ENCODE measurements around the gene PDE7B.
"Not testable (repeated sequence)": the region's sequence is repeated elsewhere in the genome, so short reads cannot be mapped to it uniquely, and the experiment has no call there.

Gene PDE7B

DNA sequence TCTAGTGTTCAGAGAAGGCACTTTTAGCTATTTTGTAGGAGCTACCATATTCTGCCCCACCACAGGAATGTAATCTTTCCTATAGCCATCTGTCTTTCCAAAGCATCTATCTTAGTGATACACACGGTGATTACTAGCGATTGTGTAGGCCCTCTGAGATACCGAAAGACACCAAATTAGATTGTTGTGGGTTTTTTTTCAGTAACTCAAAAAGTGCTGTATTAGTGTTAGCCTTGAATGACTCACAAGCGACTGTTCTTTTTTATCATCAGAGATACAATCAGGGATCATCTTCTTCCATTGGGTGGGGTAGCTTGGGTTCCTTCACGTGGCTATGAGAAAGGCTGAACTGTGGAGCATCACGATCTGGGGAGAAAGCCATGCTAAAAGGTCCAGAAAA is 238.4 kb downstream of the PDE7B start:
- H3K27me3 ChIP-seq (ENCODE audit: control insufficient read depth, insufficient read depth, low read length, poor library complexity, severe bottlenecking), result no peaks in the 10 kb centered on the region
- no peaks in the 10 kb centered on the region for H3K9me3 ChIP-seq (ENCODE audit: control insufficient read depth, low read length)
- 95 to 97% methylated on average over 6 of the region's 6 CpGs for WGBS, 2 experiments
- no peaks in the 10 kb centered on the region for H3K36me3 ChIP-seq (ENCODE audit: control insufficient read depth, insufficient read depth, low read length)
- no peak overlapping the region for H3K27ac ChIP-seq (ENCODE audit: insufficient read depth, low read depth, low read length, poor library complexity, severe bottlenecking)
- no peaks in the 10 kb centered on the region for H3K4me1 ChIP-seq (ENCODE audit: control insufficient read depth, insufficient read depth, low read length)
- no peak overlapping the region for H3K4me3 ChIP-seq (ENCODE audit: insufficient read depth, low read depth, low read length)

DNA sequence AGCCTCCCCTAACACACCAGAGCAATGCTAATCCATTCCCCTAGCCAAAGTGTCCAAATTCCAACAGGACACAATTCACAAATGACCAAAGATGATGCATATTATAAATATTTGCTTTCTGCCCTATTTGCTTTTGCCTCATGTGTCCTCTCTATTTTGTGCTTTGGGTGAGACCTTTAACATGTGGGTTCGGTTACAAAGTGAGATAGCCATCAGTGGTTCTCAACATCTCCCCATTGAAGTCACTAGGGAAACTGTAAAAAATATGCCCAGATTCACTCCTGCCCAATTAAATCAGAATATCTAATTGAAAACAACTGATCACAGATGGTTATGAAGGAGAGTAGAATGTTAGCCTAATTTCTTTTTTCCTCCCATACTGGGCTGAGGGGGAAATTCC is 239.4 kb downstream of the PDE7B start:
- Histone ChIP-seq H3K4me3 (ENCODE audit: insufficient read depth, low read depth, low read length) (no peak overlapping the region), H3K9me3 (ENCODE audit: control insufficient read depth, low read length) (no peaks in the 10 kb centered on the region), H3K36me3 (ENCODE audit: control insufficient read depth, insufficient read depth, low read length) (no peaks in the 10 kb centered on the region), H3K27me3 (ENCODE audit: control insufficient read depth, insufficient read depth, low read length, poor library complexity, severe bottlenecking) (no peaks in the 10 kb centered on the region), H3K4me1 (ENCODE audit: control insufficient read depth, insufficient read depth, low read length) (no peaks in the 10 kb centered on the region), H3K27ac (ENCODE audit: insufficient read depth, low read depth, low read length, poor library complexity, severe bottlenecking) (no peak overlapping the region)
- WGBS, 2 experiments, result 100% methylated on average over 1 of the region's 1 CpG

DNA sequence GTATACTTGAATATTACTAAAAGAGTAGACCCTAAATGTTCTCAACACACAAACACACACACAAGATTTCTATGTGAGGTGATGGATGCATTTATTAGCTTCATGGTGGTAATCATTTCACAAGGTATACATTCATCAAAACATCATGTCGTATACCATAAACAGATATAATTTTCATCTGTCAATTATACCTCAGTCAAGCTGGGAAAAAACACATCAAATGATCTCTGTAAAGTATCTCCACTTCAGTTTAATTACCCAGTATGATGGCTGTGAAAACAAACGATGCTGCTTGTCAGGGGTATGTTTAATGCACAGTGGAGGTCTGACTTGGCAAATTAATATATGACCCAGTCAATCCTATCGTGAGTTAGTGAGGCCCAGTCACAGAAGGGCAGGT is 241.4 kb downstream of the PDE7B start:
- Histone ChIP-seq H3K27ac (ENCODE audit: insufficient read depth, low read depth, low read length, poor library complexity, severe bottlenecking) (no peak overlapping the region), H3K4me1 (ENCODE audit: control insufficient read depth, insufficient read depth, low read length) (no peaks in the 10 kb centered on the region), H3K4me3 (ENCODE audit: insufficient read depth, low read depth, low read length) (no peak overlapping the region), H3K36me3 (ENCODE audit: control insufficient read depth, insufficient read depth, low read length) (no peaks in the 10 kb centered on the region), H3K27me3 (ENCODE audit: control insufficient read depth, insufficient read depth, low read length, poor library complexity, severe bottlenecking) (no peaks in the 10 kb centered on the region), H3K9me3 (ENCODE audit: control insufficient read depth, low read length) (no peaks in the 10 kb centered on the region)
- 94% methylated on average over 3 of the region's 3 CpGs for WGBS, 2 experiments

DNA sequence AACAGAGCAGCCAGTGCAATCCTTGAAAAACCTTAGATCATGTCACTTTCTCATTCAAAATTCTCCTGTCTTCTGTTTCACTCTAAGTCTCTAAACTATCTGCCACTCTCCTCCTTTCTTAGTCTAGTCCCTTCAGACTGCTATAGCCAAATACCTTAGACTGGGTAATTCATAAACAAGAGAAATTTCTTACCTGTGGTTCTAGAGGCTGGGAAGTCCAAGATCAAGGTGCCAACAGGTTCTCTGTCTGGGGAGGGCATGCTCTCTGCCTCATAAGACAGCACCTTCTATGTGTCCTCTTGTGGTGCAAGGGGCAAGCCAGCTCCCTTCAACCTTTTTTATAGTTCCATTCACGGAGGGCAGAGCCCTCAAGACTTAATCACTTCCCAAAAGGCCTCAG is 242.3 kb downstream of the PDE7B start:
- H3K27ac ChIP-seq (ENCODE audit: insufficient read depth, low read depth, low read length, poor library complexity, severe bottlenecking), result no peak overlapping the region
- no peaks in the 10 kb centered on the region for H3K9me3 ChIP-seq (ENCODE audit: control insufficient read depth, low read length)
- H3K4me3 ChIP-seq (ENCODE audit: insufficient read depth, low read depth, low read length), result no peak overlapping the region
- H3K36me3 ChIP-seq (ENCODE audit: control insufficient read depth, insufficient read depth, low read length), result no peaks in the 10 kb centered on the region
- H3K4me1 ChIP-seq (ENCODE audit: control insufficient read depth, insufficient read depth, low read length), result no peaks in the 10 kb centered on the region
- WGBS, 2 experiments, result 87 to 90% methylated on average over 1 of the region's 1 CpG
- H3K27me3 ChIP-seq (ENCODE audit: control insufficient read depth, insufficient read depth, low read length, poor library complexity, severe bottlenecking), result no peaks in the 10 kb centered on the region

DNA sequence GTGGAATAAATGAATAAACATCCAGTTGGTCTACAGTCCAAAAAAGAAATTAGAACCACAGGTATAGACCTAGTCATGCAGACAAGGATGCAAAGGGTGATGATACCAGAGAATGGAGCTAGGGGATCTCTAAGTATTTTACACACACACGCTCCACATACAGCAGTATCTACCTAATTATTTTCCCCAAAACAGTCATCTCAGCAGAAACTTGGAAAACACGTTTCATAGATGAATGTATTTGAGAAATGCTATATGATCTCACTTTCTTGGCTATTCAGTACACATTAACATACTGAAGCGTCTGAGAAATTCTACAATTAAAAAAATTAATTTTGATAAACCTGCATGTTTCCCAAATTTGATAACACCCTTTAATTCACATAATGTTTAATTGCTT is 243.3 kb downstream of the PDE7B start:
- H3K4me3 ChIP-seq (ENCODE audit: insufficient read depth, low read depth, low read length), result no peak overlapping the region
- no peaks in the 10 kb centered on the region for H3K36me3 ChIP-seq (ENCODE audit: control insufficient read depth, insufficient read depth, low read length)
- no peak overlapping the region for H3K27ac ChIP-seq (ENCODE audit: insufficient read depth, low read depth, low read length, poor library complexity, severe bottlenecking)
- H3K27me3 ChIP-seq (ENCODE audit: control insufficient read depth, insufficient read depth, low read length, poor library complexity, severe bottlenecking), result no peaks in the 10 kb centered on the region
- no peaks in the 10 kb centered on the region for H3K4me1 ChIP-seq (ENCODE audit: control insufficient read depth, insufficient read depth, low read length)
- WGBS, 2 experiments, result 92 to 100% methylated on average over 1 of the region's 3 CpGs
- no peaks in the 10 kb centered on the region for H3K9me3 ChIP-seq (ENCODE audit: control insufficient read depth, low read length)

DNA sequence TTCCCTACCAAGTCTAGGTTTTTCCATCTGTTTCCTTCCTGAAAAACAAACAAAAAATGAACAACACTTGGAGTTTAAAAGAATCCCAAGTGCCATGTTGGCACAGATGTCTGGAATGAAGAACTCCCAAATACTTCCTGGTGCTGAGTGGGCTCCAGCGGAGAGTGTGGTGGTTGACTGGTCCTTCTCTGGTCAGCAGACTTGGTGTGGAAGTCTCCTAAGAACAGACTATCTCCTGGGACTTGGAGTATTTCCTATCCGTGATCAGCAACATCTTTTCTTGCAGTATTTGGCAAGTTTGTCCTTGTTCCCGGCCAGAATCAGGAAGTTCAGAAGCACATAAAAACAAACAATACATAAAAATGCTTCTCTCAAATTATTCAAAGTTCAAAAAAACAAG is 244.5 kb downstream of the PDE7B start:
- H3K27ac ChIP-seq (ENCODE audit: insufficient read depth, low read depth, low read length, poor library complexity, severe bottlenecking), result no peak overlapping the region
- no peaks in the 10 kb centered on the region for H3K9me3 ChIP-seq (ENCODE audit: control insufficient read depth, low read length)
- H3K36me3 ChIP-seq (ENCODE audit: control insufficient read depth, insufficient read depth, low read length), result no peaks in the 10 kb centered on the region
- WGBS, 2 experiments, result 89 to 92% methylated on average over 3 of the region's 3 CpGs
- no peaks in the 10 kb centered on the region for H3K4me1 ChIP-seq (ENCODE audit: control insufficient read depth, insufficient read depth, low read length)
- no peaks in the 10 kb centered on the region for H3K27me3 ChIP-seq (ENCODE audit: control insufficient read depth, insufficient read depth, low read length, poor library complexity, severe bottlenecking)
- no peak overlapping the region for H3K4me3 ChIP-seq (ENCODE audit: insufficient read depth, low read depth, low read length)

DNA sequence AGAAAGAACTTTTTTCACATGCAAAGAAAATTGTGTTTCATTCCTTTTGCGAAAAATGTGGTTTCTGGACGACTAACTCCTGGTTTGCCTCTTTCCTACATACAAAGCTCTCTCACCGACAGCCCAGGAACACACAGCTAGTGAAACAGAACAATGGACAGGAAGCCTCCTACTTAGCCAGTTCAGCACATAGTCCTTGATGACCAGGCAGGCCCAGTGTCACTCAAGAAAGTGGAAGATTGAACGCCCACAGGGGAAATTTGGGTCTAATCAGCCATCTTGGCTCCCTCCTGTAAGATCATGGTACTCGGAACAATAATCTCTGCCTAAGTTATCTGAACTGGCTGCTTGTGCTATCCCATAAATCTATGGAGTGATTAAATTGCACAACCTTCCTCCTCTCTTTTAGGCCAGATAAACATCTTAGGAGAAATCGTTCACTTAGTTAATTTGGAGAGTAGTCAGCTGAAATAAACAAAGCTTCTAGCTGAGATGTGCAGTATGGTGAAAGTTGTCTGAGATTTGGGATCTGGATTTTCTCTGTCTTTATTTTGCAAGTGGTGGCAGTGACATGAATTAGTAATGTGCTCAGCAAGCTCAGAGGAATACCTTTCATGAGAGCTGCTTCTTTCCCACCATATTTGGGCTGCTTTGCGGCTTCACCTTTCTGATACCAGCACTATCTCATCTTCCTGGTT is 251.6 kb downstream of the PDE7B start:
- Histone ChIP-seq H3K27ac (ENCODE audit: insufficient read depth, low read depth, low read length, poor library complexity, severe bottlenecking) (no peak overlapping the region), H3K4me3 (ENCODE audit: insufficient read depth, low read depth, low read length) (no peak overlapping the region), H3K9me3 (ENCODE audit: control insufficient read depth, low read length) (no peaks in the 10 kb centered on the region), H3K27me3 (ENCODE audit: control insufficient read depth, insufficient read depth, low read length, poor library complexity, severe bottlenecking) (peaks cover 62% of the 10 kb centered on the region), H3K36me3 (ENCODE audit: control insufficient read depth, insufficient read depth, low read length) (no peaks in the 10 kb centered on the region), H3K4me1 (ENCODE audit: control insufficient read depth, insufficient read depth, low read length) (peaks cover 12% of the 10 kb centered on the region)
- WGBS, 2 experiments, result 72 to 73% methylated on average over 7 of the region's 7 CpGs

DNA sequence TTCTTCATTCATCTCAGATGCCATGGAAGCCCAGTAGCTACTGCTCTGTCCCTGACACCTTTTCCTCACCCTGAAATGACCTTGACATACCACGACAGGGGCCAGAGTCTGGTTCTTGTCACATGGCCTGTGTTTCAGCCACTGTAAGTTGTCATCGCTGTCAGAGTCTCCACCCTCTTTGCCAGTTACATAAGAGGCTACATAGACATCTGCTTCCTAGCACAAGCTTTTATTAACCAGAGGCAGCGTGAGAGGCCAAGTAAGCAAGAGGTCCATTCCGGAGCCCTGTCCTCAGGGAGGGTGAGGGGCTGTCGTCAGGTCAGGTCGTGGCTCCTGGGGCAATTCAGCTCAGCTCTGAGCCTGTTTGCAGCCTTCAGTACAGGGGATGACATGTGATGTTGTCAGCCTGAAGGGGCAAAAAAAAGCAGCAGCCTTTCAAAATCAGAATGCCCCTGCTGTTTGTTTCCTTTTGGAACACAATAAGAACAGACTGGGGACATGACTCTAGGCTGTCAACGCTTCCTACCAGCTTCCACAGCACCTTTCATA is 252.3 kb downstream of the PDE7B start:
- Histone ChIP-seq H3K27ac (ENCODE audit: insufficient read depth, low read depth, low read length, poor library complexity, severe bottlenecking) (no peak overlapping the region), H3K36me3 (ENCODE audit: control insufficient read depth, insufficient read depth, low read length) (no peaks in the 10 kb centered on the region), H3K27me3 (ENCODE audit: control insufficient read depth, insufficient read depth, low read length, poor library complexity, severe bottlenecking) (peaks cover 62% of the 10 kb centered on the region), H3K4me1 (ENCODE audit: control insufficient read depth, insufficient read depth, low read length) (peaks cover 12% of the 10 kb centered on the region), H3K9me3 (ENCODE audit: control insufficient read depth, low read length) (no peaks in the 10 kb centered on the region), H3K4me3 (ENCODE audit: insufficient read depth, low read depth, low read length) (no peak overlapping the region)
- 17 to 19% methylated on average over 7 of the region's 7 CpGs for WGBS, 2 experiments

DNA sequence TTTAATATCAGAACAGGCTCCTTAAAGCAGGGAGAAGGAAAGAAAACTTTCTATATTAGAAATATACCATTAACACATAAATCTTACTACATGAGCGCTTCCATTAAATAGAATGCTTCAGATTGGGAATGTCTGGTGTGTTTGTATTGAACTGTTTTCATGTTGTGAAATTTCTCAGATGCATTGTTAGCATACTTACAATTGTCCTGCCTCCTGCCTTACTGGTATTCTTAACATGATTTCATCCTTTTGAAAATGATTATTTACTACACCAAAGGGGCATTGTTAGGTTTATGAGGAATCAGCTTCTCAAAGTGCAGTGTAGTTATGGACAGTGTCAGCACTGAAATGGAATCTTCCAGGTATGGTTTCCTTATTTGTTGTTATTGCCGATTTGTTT is 253.1 kb downstream of the PDE7B start:
- H3K9me3 ChIP-seq (ENCODE audit: control insufficient read depth, low read length), result no peaks in the 10 kb centered on the region
- peaks cover 62% of the 10 kb centered on the region for H3K27me3 ChIP-seq (ENCODE audit: control insufficient read depth, insufficient read depth, low read length, poor library complexity, severe bottlenecking)
- H3K4me1 ChIP-seq (ENCODE audit: control insufficient read depth, insufficient read depth, low read length), result peaks cover 12% of the 10 kb centered on the region
- no peak overlapping the region for H3K4me3 ChIP-seq (ENCODE audit: insufficient read depth, low read depth, low read length)
- no peak overlapping the region for H3K27ac ChIP-seq (ENCODE audit: insufficient read depth, low read depth, low read length, poor library complexity, severe bottlenecking)
- WGBS, 2 experiments, result 73 to 89% methylated on average over 1 of the region's 2 CpGs
- no peaks in the 10 kb centered on the region for H3K36me3 ChIP-seq (ENCODE audit: control insufficient read depth, insufficient read depth, low read length)

DNA sequence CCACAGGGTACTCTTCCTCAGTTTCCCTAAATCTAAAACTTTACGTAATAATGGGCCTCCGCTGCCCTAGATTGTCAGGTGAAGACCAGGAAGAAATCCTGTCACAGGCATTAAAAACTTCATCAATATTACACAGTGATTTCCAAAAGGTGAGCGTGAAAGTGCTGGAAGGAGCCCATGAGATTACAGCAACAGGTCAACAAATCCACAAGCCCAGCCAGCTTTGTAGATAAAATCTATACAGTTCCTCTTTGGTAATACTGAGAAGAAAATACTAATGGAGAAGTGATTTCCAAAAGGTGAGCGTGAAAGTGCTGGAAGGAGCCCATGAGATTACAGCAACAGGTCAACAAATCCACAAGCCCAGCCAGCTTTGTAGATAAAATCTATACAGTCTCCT is 254.3 kb downstream of the PDE7B start:
- Histone ChIP-seq H3K27me3 (ENCODE audit: control insufficient read depth, insufficient read depth, low read length, poor library complexity, severe bottlenecking) (peaks cover 65% of the 10 kb centered on the region), H3K4me1 (ENCODE audit: control insufficient read depth, insufficient read depth, low read length) (peaks cover 12% of the 10 kb centered on the region)
- H3K9me3 ChIP-seq (ENCODE audit: control insufficient read depth, low read length); H3K36me3 ChIP-seq (ENCODE audit: control insufficient read depth, insufficient read depth, low read length); H3K27ac ChIP-seq (ENCODE audit: insufficient read depth, low read depth, low read length, poor library complexity, severe bottlenecking); H3K4me3 ChIP-seq (ENCODE audit: insufficient read depth, low read depth, low read length): not testable (repeated sequence)
- WGBS, 2 experiments, result 93 to 97% methylated on average over 3 to 4 of the region's 4 CpGs
